GM18511 (cell line): Measurements from ENCODE around the gene GAGE10.
"Not testable (repeated sequence)": the region's sequence is repeated elsewhere in the genome, so short reads cannot be mapped to it uniquely, and the experiment has no call there.

ENCODE experiments used
- ATAC-seq: cut with Tn5 transposase; IDR thresholded peaks from one replicate; pipeline ENCODE4 v1.9.1; 2021; ENCODE audit warnings: mild to moderate bottlenecking, moderate library complexity; ENCODE audit not compliant: unreplicated experiment

Gene GAGE10

GRCh38 chrX:49322266-49322665, 18.8 kb downstream of the GAGE10 start:
- ATAC-seq: not testable (repeated sequence)

GRCh38 chrX:49323735-49324134, 20.3 kb downstream of the GAGE10 start:
- not testable (repeated sequence) for ATAC-seq

GRCh38 chrX:49330421-49330820, 27.0 kb downstream of the GAGE10 start:
- ATAC-seq: not testable (repeated sequence)

GRCh38 chrX:49331282-49331681, 27.8 kb downstream of the GAGE10 start, which contains the start of gene GAGE13:
GAGE13 (plus strand) TSS chrX:49331582; CDS start chrX:49332738, 1,156 bp downstream.
- ATAC-seq: not testable (repeated sequence)

- ATAC-seq: not testable (repeated sequence)
These were observed 28.4 kb downstream of the GAGE10 start for GRCh38 chrX:49331841-49332240.

GRCh38 chrX:49341449-49341848, 38.0 kb downstream of the GAGE10 start:
- not testable (repeated sequence) for ATAC-seq

- ATAC-seq: not testable (repeated sequence)
These were observed 41.2 kb downstream of the GAGE10 start for GRCh38 chrX:49344496-49345175.

- ATAC-seq: not testable (repeated sequence)
These were observed 42.0 kb downstream of the GAGE10 start for GRCh38 chrX:49345402-49345801.

GRCh38 chrX:49346150-49346549, 42.7 kb downstream of the GAGE10 start:
- ATAC-seq: not testable (repeated sequence)
